ENCODE measurements around the gene UBE2D4. TPM values are rescaled to one million over a fixed set of nuclear protein-coding genes. Genes with fewer than 3 reads are reported as not detected.

UBE2D4 gene
- total RNA-seq (9.4 and 11.4 TPM in 2 replicates), polyA plus RNA-seq (4.7 and 5.8 TPM in 2 replicates), polyA minus RNA-seq (6.3 and 11.4 TPM in 2 replicates)
- 9.5 TPM for total RNA-seq (2013)

DNA sequence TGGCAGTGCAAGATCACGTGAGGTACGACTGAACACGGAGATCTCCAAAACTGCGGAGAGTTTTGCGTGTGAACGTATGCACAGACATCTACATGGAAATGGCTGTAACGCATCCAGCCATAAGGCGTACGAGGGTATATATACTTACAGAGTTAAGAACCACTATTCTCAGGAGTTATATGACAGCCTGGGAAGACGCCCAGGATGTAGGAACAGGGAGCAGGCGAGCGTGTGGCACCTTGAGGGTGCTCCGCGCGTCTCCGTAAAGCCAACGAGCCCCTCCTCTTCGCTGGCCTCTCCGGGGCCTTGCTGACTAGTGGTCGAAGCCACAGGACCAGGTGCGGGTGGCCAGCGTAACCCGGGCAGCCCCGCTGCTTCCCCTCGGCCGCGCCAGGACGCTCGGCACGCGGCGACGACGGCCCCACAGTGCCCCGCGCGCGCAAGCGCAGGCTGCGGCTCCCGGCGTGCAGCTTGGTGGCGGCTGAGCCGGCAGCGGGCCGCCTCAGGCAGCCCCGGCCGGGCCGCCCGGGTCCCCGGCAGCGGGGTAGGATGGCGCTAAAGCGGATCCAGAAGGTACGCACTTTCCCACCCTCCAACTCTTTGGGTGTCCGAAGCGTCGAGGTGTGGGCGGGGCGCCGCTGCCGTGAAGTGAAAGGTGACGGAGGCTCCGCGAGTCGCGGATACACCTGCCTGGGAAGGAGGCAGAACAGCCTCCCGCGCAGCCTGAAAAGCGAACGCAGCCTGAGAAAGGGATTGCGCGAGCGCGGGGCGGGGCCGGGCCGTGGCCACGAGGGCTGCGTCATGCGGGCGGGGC lies at the start of gene UBE2D4:
UBE2D4 (plus strand) TSS at position 453 of the 814 bp plus-strand sequence; CDS start at position 550, 97 bp downstream.
- TF ChIP-seq, protein P1, sequence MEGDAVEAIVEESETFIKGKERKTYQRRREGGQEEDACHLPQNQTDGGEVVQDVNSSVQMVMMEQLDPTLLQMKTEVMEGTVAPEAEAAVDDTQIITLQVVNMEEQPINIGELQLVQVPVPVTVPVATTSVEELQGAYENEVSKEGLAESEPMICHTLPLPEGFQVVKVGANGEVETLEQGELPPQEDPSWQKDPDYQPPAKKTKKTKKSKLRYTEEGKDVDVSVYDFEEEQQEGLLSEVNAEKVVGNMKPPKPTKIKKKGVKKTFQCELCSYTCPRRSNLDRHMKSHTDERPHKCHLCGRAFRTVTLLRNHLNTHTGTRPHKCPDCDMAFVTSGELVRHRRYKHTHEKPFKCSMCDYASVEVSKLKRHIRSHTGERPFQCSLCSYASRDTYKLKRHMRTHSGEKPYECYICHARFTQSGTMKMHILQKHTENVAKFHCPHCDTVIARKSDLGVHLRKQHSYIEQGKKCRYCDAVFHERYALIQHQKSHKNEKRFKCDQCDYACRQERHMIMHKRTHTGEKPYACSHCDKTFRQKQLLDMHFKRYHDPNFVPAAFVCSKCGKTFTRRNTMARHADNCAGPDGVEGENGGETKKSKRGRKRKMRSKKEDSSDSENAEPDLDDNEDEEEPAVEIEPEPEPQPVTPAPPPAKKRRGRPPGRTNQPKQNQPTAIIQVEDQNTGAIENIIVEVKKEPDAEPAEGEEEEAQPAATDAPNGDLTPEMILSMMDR (IDR thresholded peaks at IDR 0.05), result no peak
- no peak for TF ChIP-seq EZH2 (IDR thresholded peaks at IDR 0.05; ENCODE audit: borderline replicate concordance, insufficient read depth, low read depth, low read length, poor library complexity, severe bottlenecking)
- Histone ChIP-seq H3K4me2 (replicated peaks; ENCODE audit: low read depth, low read length, poor library complexity, severe bottlenecking) (peak within 1 kb of the TSS; percentile 89), H3K4me3 (ENCODE audit: control extremely low read depth in 1 of 5, extremely low read depth in 1 of 5, insufficient read depth in 1 of 5, low read depth in 2 of 5, low read length in 4 of 5) (peak within 1 kb of the TSS; percentile 53 to 85 (median 72)), H4K20me1 (ENCODE audit: control insufficient read depth, insufficient read depth, low read length, poor library complexity, severe bottlenecking) (no peaks in the 10 kb centered on the region), H2AFZ (ENCODE audit: insufficient read depth, low read depth, low read length, poor library complexity, severe bottlenecking) (peak within 1 kb of the TSS; percentile 89), H3K27ac (ENCODE audit: low read length in 2 of 2) (peak within 1 kb of the TSS; percentile 87 to 94), H3K36me3 (replicated peaks in 1 of 2; ENCODE audit: control extremely low read depth in 1 of 2, control insufficient read depth in 1 of 2, extremely low read depth in 1 of 2, insufficient read depth in 2 of 2, low read length in 1 of 2) (peaks cover 0 to 3% of the 10 kb centered on the region in 2 experiments), H3K9me3 (ENCODE audit: control extremely low read depth in 1 of 3, control insufficient read depth in 2 of 3, insufficient read depth in 1 of 3, low read length in 2 of 3) (no peaks in the 10 kb centered on the region), H3K27me3 (replicated peaks in 1 of 4; ENCODE audit: control extremely low read depth in 1 of 4, control insufficient read depth in 3 of 4, insufficient read depth in 4 of 4, low read length in 3 of 4) (no peaks in the 10 kb centered on the region), H3K79me2 (ENCODE audit: control insufficient read depth, insufficient read depth, low read length) (peaks cover 55% of the 10 kb centered on the region), H3K4me1 (ENCODE audit: control insufficient read depth in 2 of 2, insufficient read depth in 2 of 2, low read length in 2 of 2) (peaks cover 8 to 21% of the 10 kb centered on the region in 2 donors), H3K9ac (ENCODE audit: low read length) (peak within 1 kb of the TSS; percentile 74)
- POLR2A ChIA-PET, result interaction anchor here (0.6 to 1.5 kb wide), 3 partner anchors 21 to 60 kb away, joined by 5 to 6 read pairs (median 6); partner anchors contain the start of gene MRPS24
- Mint-ChIP-seq H3K9me3 (ENCODE audit: insufficient read depth) (no peaks in the 10 kb centered on the region), H3K4me3 (peak within 1 kb of the TSS; percentile 95), H3K27ac (peak within 1 kb of the TSS; percentile 96), H3K27me3 (no peaks in the 10 kb centered on the region), H3K4me1 (peaks cover 18% of the 10 kb centered on the region)
- CTCF ChIA-PET, result interaction anchor here (1.1 kb wide), 1 partner anchor 343 kb away, joined by 4 read pairs; the partner anchor contains the start of gene STK17A
- under 1% methylated on average over 76 of the region's 82 CpGs for WGBS (ENCODE audit: insufficient coverage)
- DNase-seq, result peak; percentile 93
- ATAC-seq (ENCODE audit: low read depth), result peak; percentile 87
- intact Hi-C loops (cut with micrococcal nuclease), result loop anchor here (1.0 to 5.0 kb wide), 7 partner anchors 20 to 1185 kb away; partner anchors contain the start of genes MRPS24, NUDCD3, PPIA and PURB

Data from B cell (primary cell).